ENCODE data around the gene GATA6. TPM values are rescaled to one million over a fixed set of nuclear protein-coding genes. Genes with fewer than 3 reads are reported as not detected.

GATA6 gene
- total RNA-seq, 1 experiment from 2014 or later, result 3.3 TPM

DNA sequence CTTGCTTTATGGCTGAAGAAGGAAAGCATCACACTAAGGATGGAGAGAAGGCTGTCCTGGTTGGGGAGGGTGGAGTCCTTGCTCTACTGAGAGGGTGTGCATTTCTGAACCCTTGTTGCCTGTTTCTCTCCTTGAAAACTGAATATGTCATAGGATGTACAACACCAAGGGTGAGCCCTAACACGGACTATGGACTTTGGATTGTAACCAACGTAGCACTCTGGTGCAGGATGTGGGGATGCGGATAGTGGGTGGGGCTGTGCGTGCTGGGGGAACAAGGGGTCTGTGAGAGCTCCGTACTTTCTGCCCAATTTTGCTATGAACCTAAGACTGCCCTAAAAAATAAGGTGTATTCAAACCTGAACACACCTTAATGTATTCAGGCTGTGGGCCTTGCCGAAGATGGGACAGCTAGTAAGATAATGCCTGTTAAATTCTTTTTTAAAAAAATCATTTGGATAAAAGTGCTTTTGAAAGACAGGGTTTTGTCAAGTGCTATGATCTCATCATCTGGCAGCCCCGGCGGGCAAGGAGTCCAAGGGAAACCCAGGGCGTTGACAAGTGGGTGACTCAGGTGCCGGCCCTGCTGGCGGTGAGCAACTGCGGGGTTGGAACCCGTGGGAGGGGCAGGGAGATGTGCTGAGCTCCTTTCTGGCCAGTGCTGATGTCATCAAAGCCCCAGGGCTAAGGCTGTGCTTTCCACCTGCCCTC, 54.0 kb downstream of the GATA6 start (continued):
- TF ChIP-seq, protein P1, sequence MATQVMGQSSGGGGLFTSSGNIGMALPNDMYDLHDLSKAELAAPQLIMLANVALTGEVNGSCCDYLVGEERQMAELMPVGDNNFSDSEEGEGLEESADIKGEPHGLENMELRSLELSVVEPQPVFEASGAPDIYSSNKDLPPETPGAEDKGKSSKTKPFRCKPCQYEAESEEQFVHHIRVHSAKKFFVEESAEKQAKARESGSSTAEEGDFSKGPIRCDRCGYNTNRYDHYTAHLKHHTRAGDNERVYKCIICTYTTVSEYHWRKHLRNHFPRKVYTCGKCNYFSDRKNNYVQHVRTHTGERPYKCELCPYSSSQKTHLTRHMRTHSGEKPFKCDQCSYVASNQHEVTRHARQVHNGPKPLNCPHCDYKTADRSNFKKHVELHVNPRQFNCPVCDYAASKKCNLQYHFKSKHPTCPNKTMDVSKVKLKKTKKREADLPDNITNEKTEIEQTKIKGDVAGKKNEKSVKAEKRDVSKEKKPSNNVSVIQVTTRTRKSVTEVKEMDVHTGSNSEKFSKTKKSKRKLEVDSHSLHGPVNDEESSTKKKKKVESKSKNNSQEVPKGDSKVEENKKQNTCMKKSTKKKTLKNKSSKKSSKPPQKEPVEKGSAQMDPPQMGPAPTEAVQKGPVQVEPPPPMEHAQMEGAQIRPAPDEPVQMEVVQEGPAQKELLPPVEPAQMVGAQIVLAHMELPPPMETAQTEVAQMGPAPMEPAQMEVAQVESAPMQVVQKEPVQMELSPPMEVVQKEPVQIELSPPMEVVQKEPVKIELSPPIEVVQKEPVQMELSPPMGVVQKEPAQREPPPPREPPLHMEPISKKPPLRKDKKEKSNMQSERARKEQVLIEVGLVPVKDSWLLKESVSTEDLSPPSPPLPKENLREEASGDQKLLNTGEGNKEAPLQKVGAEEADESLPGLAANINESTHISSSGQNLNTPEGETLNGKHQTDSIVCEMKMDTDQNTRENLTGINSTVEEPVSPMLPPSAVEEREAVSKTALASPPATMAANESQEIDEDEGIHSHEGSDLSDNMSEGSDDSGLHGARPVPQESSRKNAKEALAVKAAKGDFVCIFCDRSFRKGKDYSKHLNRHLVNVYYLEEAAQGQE (IDR thresholded peaks at IDR 0.05; ENCODE audit: low read depth), result no peak
- TF ChIP-seq SP1 (IDR thresholded peaks at IDR 0.05; ENCODE audit: low read depth) (peak; percentile 52), ELF1 (IDR thresholded peaks at IDR 0.05; ENCODE audit: borderline replicate concordance, low read depth) (no peak), EZH2phosphoT487 (IDR thresholded peaks at IDR 0.05; ENCODE audit: borderline replicate concordance) (no peak), RAD21 (IDR thresholded peaks at IDR 0.05; ENCODE audit: low read depth) (0 out of 2 replicates have a peak, but pooled peaks have one; percentile 18), EGR1 (IDR thresholded peaks at IDR 0.05; ENCODE audit: low read depth) (peak; percentile 89), POLR2A (IDR thresholded peaks at IDR 0.05; ENCODE audit: borderline replicate concordance, extremely low read depth, insufficient read depth, insufficient read length) (no peak), SRF (IDR thresholded peaks at IDR 0.05; ENCODE audit: low read depth) (no peak), FOSL1 (IDR thresholded peaks at IDR 0.05; ENCODE audit: low read depth) (peak; percentile 72)
- TF ChIP-seq, protein P2, sequence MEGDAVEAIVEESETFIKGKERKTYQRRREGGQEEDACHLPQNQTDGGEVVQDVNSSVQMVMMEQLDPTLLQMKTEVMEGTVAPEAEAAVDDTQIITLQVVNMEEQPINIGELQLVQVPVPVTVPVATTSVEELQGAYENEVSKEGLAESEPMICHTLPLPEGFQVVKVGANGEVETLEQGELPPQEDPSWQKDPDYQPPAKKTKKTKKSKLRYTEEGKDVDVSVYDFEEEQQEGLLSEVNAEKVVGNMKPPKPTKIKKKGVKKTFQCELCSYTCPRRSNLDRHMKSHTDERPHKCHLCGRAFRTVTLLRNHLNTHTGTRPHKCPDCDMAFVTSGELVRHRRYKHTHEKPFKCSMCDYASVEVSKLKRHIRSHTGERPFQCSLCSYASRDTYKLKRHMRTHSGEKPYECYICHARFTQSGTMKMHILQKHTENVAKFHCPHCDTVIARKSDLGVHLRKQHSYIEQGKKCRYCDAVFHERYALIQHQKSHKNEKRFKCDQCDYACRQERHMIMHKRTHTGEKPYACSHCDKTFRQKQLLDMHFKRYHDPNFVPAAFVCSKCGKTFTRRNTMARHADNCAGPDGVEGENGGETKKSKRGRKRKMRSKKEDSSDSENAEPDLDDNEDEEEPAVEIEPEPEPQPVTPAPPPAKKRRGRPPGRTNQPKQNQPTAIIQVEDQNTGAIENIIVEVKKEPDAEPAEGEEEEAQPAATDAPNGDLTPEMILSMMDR (IDR thresholded peaks at IDR 0.05 in 2 of 3, conservative IDR thresholded peaks at IDR 0.05 in 1 of 3; ENCODE audit: borderline replicate concordance in 1 of 3, insufficient read depth in 1 of 3, low read depth in 2 of 3, low read length in 2 of 3), result no peak
- TF ChIP-seq, protein P3, sequence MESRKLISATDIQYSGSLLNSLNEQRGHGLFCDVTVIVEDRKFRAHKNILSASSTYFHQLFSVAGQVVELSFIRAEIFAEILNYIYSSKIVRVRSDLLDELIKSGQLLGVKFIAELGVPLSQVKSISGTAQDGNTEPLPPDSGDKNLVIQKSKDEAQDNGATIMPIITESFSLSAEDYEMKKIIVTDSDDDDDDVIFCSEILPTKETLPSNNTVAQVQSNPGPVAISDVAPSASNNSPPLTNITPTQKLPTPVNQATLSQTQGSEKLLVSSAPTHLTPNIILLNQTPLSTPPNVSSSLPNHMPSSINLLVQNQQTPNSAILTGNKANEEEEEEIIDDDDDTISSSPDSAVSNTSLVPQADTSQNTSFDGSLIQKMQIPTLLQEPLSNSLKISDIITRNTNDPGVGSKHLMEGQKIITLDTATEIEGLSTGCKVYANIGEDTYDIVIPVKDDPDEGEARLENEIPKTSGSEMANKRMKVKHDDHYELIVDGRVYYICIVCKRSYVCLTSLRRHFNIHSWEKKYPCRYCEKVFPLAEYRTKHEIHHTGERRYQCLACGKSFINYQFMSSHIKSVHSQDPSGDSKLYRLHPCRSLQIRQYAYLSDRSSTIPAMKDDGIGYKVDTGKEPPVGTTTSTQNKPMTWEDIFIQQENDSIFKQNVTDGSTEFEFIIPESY (IDR thresholded peaks at IDR 0.05; ENCODE audit: extremely low read depth, insufficient replicate concordance, low read length), result no peak

Data from HCT116 (cell line).